Stimulated activated CD8-positive, alpha-beta memory T cell treated with anti-CD3 and anti-CD28 coated beads, Interleukin-2, amount 100 ng/mL, for 48 hours (primary cell): Measurements from ENCODE around the gene USF2.
A peak's percentile ranks its signal among the peaks of the same experiment; 100 is the strongest.

ENCODE experiments used
- DNase-seq, 2 donors: peaks; one replicate each; pipeline ENCODE4 v3.0.0-alpha.2; 2020; ENCODE audit warnings: low read depth in 2 of 2

Gene USF2

DNA sequence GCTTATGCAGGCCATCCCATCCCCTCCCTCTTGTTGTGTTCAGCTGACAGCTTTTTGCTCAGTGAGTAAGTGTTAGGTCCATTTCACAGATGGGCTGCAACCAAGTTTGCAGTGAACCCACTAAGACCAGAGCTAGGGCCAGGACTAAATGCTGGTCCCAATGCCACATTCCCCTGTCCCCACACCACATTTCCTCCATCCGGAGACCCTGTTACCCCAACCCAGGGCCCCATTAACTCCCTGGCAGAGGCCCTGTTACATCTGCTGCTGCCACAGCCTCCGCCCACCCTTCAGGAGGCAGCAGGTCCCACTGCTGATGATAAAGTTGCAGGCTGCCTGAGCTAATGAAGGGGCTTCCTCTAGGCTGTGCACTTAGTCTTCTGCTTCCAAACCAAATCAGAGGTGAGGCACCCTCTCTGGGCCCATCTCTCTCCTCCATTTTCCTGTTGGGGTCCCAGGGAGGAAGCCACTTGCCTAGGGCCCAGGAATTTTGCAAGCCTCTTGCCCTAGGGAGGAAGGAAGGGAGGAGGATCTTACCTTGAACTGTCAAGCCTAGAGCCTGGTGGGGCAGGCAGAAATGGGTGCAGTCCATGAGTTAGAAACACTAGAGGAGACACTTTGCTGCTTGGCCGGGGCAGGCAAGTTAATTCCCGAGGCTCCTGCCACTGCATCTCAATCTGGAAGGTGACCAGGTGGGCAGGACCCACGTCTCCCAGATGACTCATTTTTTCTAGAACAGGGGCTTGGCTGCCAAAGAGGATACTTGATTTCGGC, 3.4 kb upstream of the USF2 start:
- no peak for DNase-seq

DNA sequence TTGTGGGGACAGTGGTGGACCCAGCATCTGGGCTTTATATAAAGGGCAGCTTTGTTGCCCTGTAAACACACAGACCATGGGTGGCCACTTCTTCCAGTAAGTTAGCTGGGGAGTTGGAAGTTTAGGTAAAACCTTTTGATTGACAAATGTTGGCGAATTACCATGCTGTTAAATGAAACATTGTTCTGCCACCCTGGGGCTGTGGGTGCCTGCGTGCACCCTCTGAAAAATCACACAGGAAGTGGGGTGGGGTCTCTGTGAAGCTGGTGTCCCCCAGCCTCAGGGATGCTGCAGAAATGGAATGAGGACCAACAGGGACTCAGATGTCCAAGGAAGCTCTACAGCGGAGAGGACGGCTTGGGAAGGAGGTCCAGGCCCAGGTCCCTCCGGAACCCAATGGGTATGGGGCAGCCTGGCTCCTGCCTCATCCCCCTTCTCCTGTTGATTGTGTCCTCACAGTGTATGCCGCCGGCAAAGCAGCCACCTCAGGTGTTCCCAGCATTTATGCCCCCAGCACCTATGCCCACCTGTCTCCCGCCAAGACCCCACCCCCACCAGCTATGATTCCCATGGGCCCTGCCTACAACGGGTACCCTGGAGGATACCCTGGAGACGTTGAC, 2.8 kb upstream of the USF2 start:
- DNase-seq, result no peak

GRCh38 chr19:35266520-35267352, 2.0 kb upstream of the USF2 start:
- DNase-seq, result no peak

DNA sequence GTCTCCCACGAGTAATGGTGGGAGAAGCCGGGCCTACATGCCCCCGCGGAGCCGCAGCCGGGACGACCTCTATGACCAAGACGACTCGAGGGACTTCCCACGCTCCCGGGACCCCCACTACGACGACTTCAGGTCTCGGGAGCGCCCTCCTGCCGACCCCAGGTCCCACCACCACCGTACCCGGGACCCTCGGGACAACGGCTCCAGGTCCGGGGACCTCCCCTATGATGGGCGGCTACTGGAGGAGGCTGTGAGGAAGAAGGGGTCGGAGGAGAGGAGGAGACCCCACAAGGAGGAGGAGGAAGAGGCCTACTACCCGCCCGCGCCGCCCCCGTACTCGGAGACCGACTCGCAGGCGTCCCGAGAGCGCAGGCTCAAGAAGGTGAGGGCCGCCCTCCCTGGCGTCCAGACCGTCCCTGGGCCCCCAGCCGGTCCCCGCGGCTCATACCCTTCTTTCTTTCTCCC, 1.4 kb upstream of the USF2 start:
- peak; percentile 20 for DNase-seq

DNA sequence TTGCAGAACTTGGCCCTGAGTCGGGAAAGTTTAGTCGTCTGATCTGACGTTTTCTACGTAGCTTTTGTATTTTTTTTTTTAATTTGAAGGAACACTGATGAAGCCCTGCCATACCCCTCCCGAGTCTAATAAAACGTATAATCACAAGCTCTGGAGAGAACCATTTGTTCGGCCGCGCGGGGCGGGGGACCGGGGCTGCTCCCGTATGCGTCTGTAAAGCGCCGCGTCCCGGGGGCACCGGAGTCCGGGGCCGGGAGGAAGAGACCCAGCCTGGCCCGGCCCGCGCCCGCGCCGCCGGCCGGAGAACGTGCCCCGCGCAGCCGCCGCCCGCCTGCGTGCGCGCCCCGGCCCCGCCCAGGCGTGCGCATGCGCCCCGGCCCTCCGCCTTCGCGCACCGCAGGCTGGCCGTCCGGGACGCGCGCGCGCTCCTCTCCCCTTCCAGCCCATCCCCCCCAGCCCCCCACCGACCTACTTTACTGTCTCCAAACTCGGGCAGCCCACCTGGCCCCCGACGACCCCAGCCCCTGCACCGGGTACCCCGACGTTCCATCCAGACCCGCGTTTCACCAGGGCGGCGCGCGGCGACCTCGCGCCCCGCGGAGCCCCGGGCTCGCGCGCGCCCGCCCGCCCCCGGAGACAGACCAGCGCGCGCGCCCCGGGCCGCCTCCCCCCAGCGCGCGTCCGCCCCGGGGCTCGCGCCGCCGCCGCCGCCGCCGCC, 785 bp upstream of the USF2 start:
- peak; percentile 59 to 71 for DNase-seq

DNA sequence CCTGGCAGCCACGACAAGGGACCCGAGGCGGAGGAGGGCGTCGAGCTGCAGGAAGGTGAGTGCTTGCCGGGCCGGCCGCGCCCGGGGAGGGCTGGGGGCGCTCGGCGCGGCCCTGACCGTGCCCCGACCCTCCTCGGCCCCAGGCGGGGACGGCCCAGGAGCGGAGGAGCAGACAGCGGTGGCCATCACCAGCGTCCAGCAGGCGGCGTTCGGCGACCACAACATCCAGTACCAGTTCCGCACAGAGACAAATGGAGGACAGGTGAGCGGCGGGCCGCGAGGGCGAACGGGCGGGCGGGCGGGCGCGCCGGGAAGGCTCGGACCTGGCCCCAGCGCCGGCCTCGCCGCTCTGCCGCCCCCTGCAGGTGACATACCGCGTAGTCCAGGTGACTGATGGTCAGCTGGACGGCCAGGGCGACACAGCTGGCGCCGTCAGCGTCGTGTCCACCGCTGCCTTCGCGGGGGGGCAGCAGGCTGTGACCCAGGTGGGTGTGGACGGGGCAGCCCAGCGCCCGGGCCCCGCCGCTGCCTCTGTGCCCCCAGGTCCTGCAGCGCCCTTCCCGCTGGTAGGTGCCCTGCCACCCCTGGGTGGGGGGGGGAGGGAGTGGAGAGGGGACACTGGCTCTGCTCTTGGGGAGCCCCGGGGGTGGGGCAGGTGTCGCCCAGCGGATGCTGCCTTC, 816 bp downstream of the USF2 start:
- DNase-seq, result peak; percentile 64 to 69

DNA sequence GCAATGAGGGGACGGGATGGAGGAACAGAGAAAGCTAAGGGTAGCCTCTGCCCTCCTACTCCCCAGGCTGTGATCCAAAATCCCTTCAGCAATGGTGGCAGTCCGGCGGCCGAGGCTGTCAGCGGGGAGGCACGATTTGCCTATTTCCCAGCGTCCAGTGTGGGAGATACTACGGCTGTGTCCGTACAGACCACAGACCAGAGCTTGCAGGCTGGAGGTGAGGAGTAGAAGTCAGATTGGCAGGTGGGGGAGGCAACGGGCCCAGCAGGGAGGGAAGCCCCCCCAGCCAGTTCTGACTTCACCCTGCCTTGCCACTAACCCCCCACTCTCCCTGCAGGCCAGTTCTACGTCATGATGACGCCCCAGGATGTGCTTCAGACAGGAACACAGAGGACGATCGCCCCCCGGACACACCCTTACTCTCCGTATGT, 1.6 kb downstream of the USF2 start:
- DNase-seq, result no peak

- DNase-seq, result no peak
Observed at GRCh38 chr19:35271546-35271945, 2.8 kb downstream of the USF2 start.

DNA sequence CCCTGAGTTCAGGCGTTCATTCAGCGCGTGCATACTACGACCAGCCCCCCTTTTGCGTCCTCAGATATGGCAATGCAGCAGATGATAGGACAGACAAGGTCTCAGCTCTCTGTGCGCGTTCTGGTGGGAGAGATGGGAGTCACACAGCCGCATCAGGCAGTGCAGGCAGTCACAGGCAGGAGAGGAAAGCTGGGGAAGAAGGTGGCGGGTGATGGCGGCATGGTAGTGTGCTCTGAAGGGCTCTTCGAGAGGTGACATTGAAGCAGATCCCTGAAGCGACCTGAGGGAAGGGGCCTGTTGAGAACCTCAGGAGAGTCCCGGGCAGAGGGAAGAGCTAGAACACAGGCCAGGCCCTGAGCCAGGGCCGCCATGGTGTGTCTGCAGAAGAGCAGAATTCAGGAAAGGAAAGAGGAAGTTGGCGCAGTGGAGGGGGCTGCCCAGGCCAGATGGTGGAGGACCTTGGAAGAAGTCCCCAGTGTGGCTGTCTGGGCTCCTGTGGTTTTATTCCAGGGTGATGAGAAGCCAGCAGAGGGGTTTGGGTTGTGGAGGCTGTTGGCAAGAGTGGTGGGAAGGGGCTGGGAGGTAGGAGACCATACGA, 3.5 kb downstream of the USF2 start:
- DNase-seq, result no peak

DNA sequence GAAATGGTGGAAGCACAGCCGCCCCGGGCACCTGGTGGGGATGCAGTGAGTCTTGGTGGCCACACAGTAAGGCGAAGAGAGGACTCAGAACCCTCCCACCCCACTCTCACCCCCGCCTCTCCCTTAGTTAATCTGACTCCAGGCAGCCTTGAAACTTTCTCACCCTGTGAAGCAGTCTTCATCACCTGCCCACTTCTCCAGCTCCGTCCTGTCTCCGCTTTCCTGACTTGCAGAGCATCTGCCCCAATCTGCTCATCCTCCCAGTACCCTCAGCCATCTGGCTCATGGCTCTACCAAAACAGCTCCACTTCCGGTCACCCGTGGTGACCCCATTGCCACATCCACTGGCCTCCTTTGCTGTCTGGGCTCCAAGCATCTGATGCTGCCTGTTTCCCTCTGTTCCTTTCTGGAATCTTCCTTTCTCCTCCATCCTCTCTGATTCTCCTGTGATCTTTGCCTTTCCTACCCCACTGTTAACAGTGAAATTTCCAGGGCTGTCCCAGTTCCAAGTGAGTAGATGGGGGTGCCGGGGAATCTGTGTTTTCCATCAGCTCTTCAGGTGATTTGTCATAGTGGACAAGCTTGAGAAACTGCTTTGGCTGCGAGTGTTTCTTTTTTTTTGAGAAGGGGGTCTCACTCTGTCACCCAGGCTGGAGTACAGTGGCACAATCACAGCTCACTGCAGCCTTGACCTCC, 4.3 kb downstream of the USF2 start:
- DNase-seq, result no peak

DNA sequence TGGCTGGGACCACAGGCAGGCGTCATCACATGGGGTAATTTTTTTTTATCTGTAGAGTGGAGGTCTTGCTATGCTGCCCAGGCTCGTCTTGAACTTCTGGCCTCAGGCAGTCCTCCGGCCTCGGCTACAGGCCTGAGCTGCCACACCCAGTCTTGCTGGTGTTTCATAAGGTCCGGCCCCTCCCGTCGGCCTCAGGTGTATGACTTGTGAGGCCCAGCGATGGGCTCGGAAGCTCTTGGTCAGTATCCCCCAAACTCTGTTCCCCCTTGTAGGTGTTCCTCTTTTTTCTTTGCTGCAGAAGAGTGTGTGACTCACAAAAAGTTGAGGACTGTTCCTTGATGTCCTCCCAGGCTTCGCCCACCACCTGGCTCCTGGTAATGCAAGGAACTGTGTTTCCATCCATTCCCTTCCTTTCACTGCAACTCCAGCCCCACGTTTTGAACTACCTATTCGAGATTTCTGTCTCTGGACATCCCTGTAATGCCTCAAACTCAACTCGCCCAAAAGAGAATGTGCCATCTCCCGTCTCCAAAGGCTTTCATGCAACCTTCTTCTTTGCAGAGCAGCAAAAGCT, 5.0 kb downstream of the USF2 start:
- no peak for DNase-seq

DNA sequence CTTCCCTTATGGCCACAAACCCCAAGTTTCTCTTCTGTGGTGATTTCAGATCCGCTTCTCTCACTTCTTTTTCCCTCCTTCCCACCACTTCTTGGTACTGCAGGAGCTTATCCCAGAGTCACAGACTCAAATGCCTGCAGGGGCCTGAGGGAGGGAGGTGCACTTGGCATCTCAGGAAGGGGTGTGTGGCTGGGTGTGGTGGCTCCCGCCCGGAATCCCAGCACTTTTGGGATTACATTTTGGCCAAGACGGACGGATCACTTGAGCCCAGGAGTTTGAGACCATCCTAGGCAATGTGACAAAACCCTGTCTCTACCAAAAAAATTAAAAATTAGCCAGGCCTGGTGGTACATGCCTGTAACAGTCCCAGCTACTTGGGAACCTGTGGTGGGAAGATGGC, 5.6 kb downstream of the USF2 start:
- no peak for DNase-seq

- no peak for DNase-seq
Observed at GRCh38 chr19:35276706-35277281, 8.0 kb downstream of the USF2 start.

- DNase-seq, result no peak
Observed at GRCh38 chr19:35278578-35279284, 10.0 kb downstream of the USF2 start.

- DNase-seq, result no peak
Observed at GRCh38 chr19:35279374-35279773, 10.6 kb downstream of the USF2 start.

DNA sequence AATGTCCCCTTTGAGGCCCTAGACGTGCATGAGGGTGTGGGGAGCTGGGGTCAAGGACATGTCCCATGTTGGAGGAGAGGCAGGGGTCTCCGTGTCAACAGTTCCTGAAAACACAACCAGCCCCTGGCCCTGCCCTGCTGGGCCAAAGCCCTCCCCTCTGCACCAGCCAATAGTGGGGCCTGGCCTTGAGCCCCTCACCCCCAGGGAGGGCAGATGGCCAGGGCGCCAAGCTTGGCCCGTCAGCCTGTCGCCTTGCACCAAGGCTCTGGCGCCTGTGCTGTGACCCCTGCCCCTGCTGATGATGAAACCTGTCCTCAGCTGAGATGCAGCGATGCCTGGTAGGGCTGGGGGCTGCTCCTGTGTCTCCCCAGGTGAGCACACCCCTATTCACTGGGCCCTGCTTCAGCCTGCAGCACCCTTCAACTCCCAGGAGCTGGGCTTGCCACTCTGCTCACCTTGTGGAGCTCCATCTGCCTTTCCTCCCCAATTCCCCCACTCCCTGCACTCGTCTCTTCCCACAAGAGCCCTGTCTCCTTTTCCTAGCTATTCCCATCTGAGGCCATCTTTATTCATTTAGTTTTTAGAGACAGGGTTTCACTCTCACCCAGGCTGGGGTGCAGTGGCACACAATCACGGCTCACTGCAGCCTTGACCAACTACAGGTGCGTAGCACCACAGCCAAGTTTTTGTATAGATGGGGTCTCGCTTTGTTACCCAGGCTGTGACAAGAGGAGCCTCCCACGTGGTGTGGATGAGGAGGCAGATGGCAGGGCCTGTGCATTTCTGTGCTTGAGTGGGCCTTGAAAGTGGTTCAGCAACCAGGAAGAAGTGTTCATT, 11.4 kb downstream of the USF2 start:
- no peak for DNase-seq

- DNase-seq, result no peak
Observed at GRCh38 chr19:35281303-35281702, 12.5 kb downstream of the USF2 start.
